Head of caudate nucleus (tissue), 42 donors: ENCODE measurements around the gene PTPN3.

Experiments used
- DNase-seq, 42 donors: peaks; one replicate each; pipeline versions ENCODE4 v3.0.0 to v3.0.0-alpha.2; 2020 to 2021; ENCODE audit warnings: mixed read lengths in 7 of 42
- intact Hi-C: fragments of 100-400 bp; cut with DNase I; formaldehyde crosslinking; loops from one replicate; pipeline ENCODE4 v1.15.0; 2022

The PTPN3 gene

DNA sequence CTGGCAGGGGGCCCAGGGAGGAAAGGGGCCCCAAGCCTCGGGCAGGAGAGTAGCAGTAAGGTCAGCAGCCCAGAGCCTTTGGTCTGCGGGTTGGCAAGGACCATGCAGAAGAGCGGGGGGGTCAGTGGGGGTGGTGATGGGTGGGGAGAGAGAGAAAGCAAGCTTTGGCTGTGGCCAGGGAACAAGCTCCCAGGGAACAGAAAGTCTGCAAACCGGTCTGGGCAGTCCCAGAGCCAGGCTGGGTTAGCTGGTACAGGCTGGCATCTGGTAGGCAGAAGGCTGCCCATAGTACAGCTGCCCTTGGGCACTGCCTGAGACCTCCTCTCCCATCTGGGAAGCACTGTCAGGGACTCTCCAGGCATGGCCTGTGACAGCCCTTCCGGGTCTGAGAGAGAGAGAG, 166.8 kb downstream of the PTPN3 start:
- intact Hi-C loops, result no loop called here
- DNase-seq, result peak in 35 of 42 donors; percentile 4 to 82 (median 58)

DNA sequence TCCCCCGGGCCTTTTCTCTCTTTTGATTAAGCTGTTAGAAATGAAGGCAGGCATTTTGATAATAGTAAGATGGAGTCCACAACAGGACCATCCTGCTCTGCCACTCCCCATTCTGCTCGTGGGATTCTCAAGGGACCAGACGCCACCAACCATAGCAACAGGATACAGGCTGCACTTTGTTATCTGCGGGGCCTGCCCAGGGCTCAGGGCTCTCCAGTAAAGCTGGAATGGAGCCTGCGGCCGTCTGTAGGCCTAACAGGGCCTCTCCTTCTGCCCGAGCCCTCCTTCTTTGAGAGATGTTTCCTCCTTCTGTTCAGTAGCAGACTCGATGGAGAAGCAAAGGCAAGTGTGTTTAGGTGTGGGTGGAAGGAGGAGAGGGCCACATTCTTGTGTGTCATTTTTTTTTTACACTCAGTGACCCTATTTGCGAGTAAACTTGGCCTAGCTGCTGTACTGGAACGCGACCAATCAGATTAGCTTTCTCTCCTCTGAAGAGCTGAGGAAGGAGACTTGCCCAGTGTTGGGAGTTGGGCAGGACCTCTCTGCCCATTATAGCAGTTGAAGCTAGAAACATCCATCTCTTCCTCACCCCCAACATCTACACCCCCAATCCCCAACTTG, 168.4 kb downstream of the PTPN3 start:
- DNase-seq, result no peak
- intact Hi-C loops, result no loop called here

DNA sequence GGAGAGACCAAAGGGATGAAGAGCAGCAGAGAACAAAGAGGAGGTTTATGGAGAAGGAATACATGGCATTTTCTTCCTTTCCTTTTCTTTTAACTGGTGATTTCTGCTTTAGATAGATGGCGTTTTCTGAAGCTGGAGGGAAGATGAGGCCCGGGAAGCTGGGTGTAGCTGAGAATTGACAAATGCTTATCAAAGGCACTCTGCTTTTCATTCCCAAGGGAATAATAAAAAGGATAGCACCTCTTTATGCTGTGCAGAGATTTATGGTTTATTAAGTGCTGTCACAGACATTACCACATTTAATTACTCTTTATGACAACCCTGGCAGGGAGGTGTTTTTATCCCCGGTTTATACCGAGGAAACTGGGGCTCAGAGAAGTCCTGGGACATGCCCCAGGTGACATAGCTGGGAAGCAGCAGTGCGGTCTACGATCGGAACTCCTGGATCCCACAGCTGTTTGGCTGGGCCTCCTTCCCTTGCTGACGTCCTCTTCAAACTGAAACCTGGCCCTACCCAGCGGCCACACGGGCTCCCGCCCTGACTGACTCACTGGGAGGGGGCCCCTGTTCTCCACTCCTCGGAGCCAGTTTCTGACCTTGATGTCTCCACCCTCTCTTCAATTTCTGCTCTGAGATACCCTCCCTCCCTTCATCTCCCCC, 169.0 kb downstream of the PTPN3 start:
- no peak for DNase-seq
- intact Hi-C loops, result no loop called here
